HG03103 (cell line): ENCODE measurements around the gene KAT8.
"Not testable (repeated sequence)": the region's sequence is repeated elsewhere in the genome, so short reads cannot be mapped to it uniquely, and the experiment has no call there.

Experiments used
- ATAC-seq: cut with Tn5 transposase; IDR thresholded peaks from one replicate; pipeline ENCODE4 v1.9.1; 2021; ENCODE audit warnings: low read depth; ENCODE audit not compliant: unreplicated experiment

KAT8 gene

DNA sequence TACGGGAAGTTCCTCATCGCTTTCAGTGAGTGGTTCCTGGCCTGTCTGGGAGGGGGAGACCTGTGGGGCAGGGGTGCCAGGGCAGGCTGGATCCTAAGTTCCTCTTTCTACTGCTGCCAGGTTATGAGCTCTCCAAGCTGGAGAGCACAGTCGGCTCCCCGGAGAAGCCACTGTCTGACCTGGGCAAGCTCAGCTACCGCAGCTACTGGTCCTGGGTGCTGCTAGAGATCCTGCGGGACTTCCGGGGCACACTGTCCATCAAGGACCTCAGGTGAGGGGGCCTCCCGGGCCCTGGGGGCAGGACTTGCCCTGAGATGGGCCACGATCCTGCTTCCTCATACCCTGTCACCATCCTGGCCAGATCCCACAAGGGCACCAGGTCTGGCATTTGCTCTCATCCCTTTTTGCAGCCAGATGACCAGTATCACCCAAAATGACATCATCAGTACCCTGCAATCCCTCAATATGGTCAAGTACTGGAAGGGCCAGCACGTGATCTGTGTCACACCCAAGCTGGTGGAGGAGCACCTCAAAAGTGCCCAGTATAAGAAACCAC lies 12.9 kb downstream of the KAT8 start:
- ATAC-seq: no peak

GRCh38 chr16:31130899-31131298 lies 13.4 kb downstream of the KAT8 start:
- no peak for ATAC-seq

DNA sequence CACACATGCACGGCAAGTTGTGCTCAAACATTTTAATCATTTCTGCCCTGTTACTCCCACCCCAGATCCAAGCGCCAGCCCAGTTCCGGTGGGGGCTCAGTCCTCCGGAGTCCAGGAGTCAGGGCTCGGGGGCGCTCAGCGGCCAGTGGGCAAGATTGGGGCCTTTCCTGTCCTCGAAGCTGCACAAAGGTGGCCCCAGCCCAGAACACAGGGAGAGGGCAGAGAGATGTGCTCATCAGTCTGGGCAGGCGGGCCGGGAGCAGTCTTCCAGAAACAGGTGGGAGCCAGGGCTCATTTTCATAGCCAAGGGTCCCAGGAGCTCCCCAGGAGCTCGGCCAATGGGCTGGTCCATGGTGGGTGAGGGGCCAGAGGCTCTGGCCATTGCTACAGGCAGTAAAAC lies 14.0 kb downstream of the KAT8 start:
- no peak for ATAC-seq

DNA sequence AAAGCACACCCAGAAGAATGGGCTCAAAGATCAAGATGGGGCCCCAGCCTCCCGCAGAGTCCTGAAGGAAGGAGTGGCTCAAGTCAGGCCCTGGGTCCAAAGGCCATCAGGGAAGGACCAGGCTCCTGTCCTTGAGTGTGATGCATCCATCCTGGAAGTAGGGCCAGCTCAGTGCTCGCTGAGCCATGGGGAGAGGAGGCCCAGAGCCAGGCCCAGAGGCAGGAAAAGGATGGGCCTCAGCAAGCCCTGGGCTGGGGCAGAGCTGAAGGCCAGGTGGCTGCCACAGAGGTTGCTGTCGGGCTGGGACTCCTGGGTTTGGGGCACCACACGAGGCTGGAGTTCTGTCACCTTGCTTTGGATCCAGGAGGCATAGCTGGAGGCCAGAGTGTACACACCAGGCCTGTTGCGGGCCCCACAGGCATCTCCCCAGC lies 14.4 kb downstream of the KAT8 start:
- ATAC-seq: no peak

DNA sequence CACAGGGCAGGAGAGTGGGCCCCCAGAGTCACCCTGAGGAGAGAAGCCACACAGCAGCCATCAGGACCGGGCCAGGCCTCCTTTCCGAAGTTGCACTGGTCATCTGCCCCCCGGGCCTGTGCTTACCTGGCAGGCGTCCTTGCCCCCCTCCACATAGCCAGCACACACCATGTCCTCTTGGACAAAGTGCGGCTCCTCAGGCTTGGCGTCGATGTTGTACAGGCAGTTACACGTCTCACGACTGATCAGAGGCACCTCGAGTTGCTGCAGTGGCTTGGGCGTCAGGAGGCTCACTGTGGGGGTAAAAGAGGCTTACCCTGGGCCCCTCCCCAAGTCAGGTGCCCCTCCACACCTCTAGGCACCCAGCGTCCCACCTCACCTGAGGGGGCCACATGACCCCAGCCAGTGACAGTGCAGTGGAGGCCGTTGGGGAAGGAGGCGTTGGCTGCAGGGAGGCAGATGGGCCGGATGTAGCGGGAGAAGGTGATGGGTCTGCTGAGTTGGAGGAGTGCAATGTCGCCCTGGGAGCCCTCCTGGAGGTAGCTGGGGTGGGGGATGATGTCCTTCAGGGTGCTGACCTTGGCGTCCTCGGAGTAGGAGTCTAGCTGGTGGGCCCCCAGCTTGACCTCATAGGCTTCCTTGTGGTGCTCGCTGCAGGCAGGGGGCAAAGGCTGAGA lies 15.0 kb downstream of the KAT8 start:
- no peak for ATAC-seq

GRCh38 chr16:31133046-31133501 lies 15.6 kb downstream of the KAT8 start:
- ATAC-seq: no peak

GRCh38 chr16:31134091-31134571 lies 16.7 kb downstream of the KAT8 start:
- ATAC-seq: no peak

GRCh38 chr16:31134625-31135534 lies 17.4 kb downstream of the KAT8 start:
- no peak for ATAC-seq

DNA sequence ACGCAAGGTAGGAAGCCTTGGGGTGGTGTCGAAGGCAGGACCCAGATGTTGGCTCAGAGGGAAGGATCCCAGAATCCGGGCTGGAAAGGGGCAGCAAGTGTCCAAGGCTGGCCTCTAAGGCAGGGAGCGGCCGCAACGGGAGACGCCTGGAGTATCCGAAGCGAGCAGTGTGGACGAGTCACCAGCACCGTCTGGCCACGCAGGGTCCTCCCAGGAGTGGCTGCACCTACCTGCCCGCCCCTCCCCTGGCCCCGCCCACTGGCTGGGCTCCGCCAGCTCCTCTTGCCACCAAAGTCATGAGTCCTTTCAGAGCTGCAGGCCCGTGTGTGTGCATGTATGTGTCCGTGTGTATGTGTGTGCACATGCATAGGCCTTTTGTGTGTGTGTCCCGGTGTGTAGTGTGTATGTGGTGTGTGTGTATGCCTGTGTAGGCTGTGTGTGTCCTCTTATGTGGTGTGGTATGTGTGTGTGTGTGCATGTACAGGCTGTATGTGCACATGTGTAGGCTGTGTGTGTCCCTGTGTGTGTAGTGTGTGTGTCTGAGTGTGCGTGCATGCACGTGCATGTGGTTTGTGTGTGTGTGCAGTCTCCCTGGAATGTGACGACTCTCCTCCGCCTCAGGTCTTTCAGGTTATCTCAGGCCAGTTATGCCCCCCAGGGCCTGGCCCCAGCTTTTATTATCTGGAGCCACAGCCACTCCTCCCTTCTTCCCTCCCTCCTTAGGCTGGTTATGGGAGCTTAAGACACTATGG lies 18.2 kb downstream of the KAT8 start, which contains the start of gene PRSS8:
PRSS8 (minus strand) TSS at position 193 of the 752 bp plus-strand sequence. CDS start 229 bp downstream, outside the sequence.
- ATAC-seq: no peak

- no peak for ATAC-seq
Observed at GRCh38 chr16:31136287-31136662, 18.8 kb downstream of the KAT8 start.

- ATAC-seq: not testable (repeated sequence)
Observed at GRCh38 chr16:31136822-31137499, 19.5 kb downstream of the KAT8 start.

GRCh38 chr16:31138621-31139578 lies 21.4 kb downstream of the KAT8 start:
- ATAC-seq: no peak

DNA sequence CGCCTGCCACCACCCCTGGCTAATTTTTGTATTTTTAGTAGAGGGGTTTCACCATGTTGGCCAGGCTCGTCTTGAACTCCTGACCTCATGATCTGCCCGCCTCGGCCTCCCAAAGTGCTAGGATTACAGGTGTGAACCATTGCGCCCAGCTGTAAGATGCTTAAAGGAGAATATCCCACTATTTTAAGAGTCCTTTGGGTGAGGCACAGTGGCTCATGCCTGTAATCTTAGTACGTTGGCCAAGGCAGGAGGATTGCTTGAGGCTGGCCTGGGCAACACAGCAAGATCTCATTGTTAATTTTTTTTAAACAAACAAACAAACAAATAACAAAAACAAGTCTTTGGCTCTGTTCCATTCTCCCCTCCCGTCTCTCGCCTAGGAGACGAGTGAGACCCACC lies 23.6 kb downstream of the KAT8 start:
- not testable (repeated sequence) for ATAC-seq

GRCh38 chr16:31141489-31142108 lies 24.1 kb downstream of the KAT8 start:
- peak; percentile 1 for ATAC-seq

GRCh38 chr16:31142109-31143010 lies 24.9 kb downstream of the KAT8 start:
- ATAC-seq: peak; percentile 83

GRCh38 chr16:31143011-31143693 lies 25.7 kb downstream of the KAT8 start:
- ATAC-seq: no peak

DNA sequence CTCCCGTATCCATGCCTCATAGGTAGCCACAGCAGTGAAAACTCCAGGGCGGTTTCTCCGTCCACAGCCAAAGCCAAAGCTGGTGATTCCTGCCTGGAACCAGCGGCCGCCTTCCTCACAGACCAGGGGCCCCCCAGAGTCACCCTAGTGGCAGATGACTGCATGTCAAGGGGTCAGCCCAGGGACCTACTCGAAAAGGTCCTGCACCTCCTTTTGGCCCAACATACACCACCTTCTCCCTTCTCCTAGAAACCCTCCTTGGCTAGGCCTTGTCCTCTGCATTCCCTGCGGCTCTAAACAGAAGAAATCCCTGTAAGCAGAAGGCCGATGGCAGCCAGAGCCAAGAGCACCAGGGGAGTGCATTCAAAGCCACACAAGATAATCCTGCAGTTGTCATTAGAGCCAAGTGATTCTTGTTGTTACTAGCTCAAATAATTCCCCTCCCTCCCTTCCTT lies 26.3 kb downstream of the KAT8 start:
- ATAC-seq: no peak
